DMS153 (cell line): ENCODE results near the gene PRCD.
"Not testable (repeated sequence)": the region's sequence is repeated elsewhere in the genome, so short reads cannot be mapped to it uniquely, and the experiment has no call there.

Experiments
- DNase-seq: peaks from one replicate; lab custom pipeline; 2025; lab: John Stamatoyannopoulos, UW

Gene PRCD

DNA sequence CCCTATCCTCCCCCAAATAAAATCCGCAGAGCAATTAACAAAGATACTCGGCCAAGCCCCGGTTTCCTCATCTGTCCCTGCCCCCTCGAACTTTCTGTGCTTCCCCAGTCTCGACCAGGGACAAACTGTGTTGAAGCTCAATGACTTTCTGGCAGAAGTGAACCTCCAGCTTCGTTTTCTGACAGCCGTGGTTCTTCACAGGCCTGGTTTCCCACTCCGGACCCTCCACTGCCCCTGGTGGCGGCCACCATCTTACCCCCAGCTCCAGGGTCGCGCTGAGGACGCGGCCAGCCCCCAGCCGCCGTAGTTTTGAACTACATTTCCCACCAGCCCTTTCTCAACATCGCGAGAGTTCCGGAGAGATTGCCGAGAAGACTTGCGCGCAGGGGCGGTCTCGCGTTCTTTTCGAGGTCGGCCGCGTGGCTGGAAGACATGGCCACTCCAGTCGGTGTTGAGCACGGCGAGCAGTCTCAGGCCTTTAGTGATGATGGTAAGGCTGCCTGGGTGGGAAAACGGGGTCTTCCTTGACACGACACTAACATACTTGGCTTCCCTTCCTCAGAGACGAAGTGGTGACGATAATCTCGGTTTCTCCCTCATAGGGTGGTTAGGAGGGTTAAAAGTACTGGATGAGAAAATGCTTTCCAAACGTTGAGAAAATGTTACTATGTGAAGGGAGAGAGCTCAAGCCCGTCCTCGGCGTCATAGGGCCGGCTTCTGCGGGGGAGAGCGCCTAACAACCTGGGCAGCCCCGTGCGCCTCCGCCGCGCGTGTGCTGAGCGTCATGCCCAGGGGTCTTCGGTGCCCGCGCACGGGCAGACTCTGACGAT lies 17.7 kb downstream of the PRCD start:
- DNase-seq, result peak; percentile 92

DNA sequence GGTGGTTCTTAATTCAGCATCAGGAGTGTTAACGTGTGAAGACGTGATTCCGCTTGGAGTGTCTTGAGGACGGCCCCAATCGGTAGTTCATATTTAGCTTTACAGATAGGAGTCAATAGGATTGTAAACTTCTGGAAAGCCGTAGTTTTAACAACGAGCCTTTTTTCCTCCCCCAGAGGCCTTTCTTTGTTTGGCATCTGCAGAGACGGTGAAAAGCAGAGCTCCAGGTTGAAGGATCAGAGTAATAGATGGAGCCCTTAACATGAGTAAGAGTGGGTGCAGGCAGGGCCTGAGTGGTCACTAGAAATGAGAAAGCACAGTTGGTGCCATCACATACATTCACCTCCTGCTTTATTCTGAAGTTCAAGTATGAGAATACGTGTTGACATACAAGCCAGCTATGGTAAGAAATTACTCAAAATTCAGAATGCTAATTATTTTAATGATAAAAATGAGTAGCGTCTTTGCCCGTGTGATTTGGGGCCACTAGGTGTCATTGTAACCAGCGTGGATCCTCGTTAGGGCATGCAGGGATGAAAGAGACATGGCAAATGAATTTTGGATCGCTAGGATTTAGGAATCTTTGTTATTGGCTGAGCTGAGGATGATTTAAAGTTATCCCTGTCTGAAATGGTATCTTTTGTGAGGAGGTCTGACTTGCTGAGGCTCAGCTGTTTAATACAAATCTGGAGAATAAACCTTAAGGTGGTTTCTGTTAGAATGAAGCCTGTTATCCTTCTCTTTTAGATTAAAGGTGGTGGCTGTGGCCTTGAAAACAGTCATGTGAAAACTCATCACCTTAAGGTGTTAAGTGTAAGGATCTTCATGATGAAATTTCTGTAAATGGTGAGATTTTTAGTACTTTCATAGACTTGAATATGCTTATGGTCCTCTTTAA lies 18.6 kb downstream of the PRCD start:
- DNase-seq, result no peak

GRCh38 chr17:76559460-76559859 lies 19.6 kb downstream of the PRCD start:
- not testable (repeated sequence) for DNase-seq

DNA sequence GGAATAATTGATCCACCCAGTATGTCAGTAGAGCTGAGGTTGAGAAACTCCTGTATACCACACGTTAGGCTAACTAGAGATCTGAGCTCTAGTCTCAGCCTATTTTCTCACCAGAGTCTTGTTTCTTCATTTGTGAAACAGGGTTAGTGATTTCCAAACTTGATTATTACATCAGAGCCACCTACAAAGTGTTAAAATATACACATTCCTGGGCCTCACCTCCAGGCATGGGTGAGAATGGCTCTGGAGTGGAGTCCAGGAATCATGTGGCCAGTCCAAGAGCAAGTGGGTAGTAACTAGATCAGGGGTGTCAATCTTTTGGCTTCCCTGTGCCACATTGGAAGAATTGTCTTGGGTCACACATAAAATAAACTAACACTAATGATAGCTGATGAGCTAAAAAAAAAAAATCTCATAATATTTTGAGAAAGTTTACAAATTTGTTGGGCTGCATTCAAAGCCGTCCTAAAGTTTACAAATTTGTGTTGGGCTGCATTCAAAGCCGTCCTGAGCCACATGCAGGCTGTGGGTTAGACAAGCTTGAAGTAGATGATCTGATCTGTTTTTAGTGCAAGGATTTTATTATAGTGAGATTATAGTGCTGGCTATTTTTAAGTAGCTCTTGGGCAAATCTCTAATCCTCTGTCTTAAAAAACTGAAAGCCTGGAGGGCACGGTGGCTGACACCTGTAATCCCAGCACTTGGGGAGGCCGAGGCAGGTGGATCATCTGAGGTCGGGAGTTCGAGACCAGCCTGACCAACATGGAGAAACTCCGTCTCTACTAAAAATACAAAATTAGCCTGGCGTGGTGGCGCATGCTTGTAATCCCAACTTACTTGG lies 20.4 kb downstream of the PRCD start:
- no peak for DNase-seq

GRCh38 chr17:76560877-76561221 lies 21.0 kb downstream of the PRCD start:
- DNase-seq, result no peak

DNA sequence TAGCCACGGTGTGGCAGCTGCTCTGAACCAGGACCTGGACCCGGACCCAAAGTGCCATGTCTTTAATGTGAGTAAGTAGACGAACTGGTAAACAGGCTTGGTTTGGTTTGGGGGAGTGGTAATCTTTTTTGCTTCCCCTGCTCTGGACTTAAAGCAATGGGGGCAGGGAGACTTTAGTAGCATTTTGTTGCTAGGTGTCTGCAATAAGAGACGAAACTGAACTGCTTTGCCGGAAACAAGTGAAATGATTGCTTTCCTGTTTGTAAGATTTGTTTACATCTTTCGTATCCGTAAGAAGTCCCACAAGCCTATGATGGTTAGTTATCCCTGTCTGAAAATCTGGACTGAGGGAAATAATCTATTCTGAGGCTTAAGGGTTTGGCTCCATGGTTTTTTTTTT lies 21.5 kb downstream of the PRCD start:
- DNase-seq, result no peak

DNA sequence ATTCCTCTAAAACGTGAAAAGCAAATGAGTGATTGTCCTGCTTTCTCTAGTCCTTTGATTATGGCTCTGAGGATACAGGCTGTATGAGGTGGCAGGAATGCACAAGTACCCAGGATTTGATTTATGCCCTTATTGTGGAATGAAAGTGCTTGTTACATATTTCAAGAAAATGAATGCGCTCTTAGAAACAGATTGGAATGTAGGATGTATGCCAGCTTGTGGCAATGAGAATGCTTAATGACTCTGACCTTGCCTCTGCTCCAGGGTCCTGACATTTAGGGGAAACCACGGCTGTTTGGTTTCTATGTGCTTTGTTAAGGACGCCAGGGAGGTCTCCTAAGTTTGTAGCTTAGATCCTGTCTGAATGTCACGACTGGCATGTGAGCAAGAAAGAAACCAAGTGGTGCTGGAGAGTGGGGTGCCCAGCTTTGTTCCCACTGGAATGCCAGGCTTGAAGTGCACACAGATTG lies 22.0 kb downstream of the PRCD start:
- no peak for DNase-seq

- no peak for DNase-seq
Measured at GRCh38 chr17:76562734-76563148, 22.9 kb downstream of the PRCD start.

DNA sequence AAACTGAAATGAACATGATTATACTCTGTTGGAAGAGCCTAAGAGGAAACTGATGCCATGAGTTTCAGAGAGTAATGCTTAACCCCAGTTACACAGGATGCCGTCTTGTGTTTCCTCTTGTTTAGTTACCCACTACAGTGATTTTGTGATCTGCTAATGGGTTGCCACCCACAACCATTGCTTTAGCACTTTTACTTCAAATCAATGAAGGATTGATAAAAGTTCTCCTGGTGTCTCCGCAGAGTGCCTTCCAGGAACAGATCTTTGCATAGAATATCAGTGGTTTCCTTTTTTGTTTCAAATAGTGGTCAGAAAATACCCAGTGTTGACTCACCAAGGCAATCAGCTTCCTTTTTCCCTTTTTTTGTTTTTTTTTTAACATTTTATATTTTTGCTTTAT lies 23.5 kb downstream of the PRCD start:
- not testable (repeated sequence) for DNase-seq

DNA sequence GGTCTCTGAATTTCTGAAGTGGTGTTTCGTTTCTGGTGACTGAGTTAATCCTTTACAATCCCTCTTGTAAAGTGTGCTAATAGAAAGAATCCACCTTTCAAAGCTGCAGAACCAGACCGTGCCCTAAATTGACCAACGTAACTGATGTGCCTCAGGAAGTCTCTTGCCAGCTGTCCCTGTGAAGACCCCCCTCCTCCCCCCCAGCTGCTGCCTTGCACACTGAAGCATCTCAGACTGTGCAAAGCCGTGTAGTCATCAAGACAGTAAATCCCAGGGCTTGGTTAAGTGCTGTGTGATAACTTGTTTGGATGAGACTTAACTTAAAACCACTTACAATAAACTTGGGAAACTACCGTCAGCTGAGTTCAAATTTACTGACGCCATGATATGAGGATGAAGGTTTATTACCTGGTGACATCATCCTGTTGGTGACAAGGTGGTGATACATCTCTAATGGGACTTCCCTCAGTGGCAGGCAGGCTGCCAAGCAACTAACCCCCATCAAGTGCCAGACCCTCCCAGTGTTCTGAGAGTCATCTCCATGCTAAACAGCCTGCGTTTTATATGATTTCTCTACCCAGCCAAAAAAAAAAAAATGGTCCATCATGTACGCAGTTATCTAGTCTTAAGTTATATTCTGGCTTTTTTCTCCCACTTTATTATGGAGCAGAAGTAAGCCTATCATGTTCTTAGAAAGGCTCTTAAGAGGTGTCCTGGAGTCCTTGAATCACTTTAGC lies 25.3 kb downstream of the PRCD start:
- not testable (repeated sequence) for DNase-seq

DNA sequence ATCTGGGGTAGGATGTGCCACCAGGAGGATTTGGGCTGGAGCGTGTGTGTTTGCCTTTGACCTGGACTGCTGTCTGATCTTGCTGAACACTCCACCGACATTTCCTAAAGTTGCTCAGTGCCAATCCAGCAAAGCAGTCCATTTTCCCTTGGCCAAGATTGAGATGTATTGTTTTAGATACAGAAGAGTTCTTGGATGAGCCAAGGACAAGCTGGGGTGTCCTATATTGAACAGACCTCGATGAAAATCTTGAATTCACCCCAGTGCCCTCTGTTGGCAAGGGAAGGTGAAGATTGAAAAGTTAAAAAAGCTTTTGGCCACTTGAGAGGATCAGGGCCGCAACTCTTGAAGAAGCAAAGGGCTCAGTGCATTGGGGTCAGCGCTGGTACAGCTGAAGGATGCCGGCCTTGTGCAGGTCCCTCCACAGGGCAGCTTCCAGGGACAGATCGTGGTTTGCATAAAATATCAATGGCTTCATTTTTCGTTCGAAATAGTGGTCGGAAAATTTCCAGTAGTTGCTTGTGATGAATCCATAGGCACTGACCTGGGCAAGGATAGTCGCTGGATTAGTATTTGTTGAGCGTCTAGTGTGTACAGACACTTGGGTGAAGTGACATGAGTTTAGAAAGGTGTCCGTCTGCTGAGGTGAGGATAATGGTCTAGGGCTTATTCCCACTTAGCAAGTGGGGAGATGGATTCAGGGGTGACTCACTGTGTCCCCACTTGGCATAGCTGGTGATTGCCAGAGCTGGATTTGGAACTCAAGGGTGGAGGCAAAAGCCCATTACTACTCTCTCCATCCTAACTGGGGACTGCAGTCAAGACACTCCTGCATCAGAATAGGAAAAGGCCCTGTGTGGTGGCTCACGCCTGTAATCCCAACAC lies 26.1 kb downstream of the PRCD start:
- no peak for DNase-seq

DNA sequence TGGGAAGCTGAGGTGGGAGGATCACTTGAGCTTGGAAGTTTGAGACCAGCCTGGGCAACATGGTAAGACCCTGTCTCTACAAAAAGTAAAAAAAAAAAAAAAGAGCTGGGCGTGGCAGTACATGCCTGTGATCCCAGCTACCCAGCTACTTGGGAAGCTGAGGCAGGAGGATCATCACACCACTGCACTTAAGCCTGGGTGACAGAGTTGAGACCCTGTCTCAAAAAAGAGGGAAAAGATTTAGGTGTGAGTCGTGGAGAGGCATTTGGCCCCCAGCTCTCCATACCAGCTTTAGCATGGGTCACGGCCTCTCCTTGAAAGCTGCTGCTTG lies 26.7 kb downstream of the PRCD start:
- no peak for DNase-seq

DNA sequence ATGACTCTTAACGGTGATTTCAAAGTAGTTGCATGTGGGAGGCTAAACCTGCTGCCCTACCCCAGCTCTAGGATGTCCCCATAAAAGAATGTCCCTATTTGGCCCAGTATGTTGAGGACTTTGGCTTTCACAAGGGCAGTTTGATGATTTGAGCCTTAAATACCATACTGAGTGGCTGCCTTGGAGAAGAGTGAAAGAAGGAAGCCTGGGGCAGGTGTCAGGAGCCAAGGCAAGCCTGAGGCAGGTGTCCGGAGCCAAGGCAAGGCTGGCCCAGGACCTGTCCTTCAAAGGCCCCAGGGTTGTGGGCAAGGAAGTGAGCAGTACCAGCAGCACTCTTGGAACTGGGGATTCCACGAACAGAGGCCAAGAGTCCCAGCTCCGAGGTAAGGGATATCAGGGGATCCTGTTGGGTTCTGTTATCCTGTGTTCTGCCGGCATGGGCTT lies 27.2 kb downstream of the PRCD start:
- DNase-seq, result no peak

GRCh38 chr17:76567634-76568432 lies 28.0 kb downstream of the PRCD start:
- DNase-seq, result no peak

DNA sequence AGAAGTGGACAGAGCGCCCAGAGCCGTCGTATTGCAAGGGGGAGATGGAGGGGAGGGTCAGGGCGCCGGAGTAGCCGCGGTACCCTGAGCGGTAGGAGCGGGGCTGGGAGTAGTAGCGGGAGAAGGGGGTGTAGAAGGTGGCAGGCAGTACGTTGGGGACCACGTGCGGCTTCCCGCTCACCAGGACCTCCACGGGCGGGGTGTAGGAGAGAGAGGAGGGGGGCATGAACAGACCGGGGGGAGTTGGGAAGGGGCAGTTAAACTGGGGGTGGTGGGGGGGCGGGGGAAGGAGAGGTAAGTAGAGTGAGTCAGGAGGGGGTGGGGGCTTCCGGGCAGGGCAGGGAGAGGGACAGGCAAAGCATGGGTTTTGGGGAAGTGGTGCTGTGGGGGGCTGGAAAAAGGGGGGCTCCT lies 29.0 kb downstream of the PRCD start:
- DNase-seq, result no peak

GRCh38 chr17:76569607-76570279 lies 29.9 kb downstream of the PRCD start:
- DNase-seq, result no peak

- no peak for DNase-seq
Measured at GRCh38 chr17:76570457-76570856, 30.6 kb downstream of the PRCD start.

DNA sequence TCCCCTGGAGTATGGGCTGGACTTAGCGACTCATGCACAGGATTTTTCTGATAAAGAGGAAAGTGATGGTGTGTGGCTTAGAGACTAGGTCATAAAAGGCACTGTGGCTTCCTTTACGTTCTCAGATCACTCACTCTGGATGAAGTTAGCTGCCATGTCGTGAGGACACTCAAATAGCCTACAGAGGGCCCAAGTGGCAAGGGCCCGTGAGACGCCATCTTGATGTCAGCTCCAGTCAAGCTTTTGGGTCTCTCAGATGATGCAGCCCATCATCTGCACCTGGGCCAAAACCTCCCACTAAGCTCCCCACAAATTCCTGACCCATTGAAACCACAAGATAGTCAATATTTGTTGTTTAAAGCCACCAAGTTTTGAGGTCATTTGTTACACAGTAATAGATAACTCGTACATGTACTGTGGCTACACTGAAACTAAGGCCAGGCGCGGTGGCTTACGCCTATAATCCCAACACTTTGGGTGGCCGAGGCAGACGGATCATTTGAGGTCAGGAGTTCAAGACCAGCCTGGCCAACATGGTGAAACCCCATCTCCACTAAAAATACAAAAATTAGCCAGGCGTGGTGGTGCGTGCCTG lies 31.1 kb downstream of the PRCD start:
- DNase-seq, result no peak
